PC-3 (cell line): ENCODE measurements around the gene SMAD7. TPM values are rescaled to one million over a fixed set of nuclear protein-coding genes. Genes with fewer than 3 reads are reported as not detected.

Experiments used
- ATAC-seq: fragments of 200-7000 bp; cut with Tn5 transposase; 2 replicates; pipeline ENCODE4 v1.9.1; 2020; ENCODE audit warnings: mild to moderate bottlenecking, moderate library complexity
- BruUV-seq: library from RNA; stranded (reverse); fragments of 400-500 nt; replicated peaks from 2 replicates; lab custom pipeline; 2021; lab: Mats Ljungman, UMichigan
- CTCF ChIA-PET: fragments of 300-600 bp; sonication (Branson Sonifier 250); formaldehyde crosslinking; loops from one replicate; lab custom pipeline; 2022; ENCODE audit warnings: antibody characterized with exemption; lab: Charles Lee
- POLR2A ChIA-PET: fragments of 300-600 bp; sonication (Branson Sonifier 250); formaldehyde crosslinking; loops from one replicate; lab custom pipeline; 2022; ENCODE audit warnings: antibody characterized with exemption; ENCODE audit not compliant: unreplicated experiment; lab: Charles Lee
- DNase-seq: peaks from one replicate; pipeline ENCODE4 v3.0.0-alpha.2; 2015
- H2AFZ ChIP-seq: fragments of 300-600 bp; sonication (generic); 2 replicates; pipeline ENCODE4 v1.6.0; 2016; ENCODE audit warnings: antibody characterized with exemption, low read length
- H3F3A ChIP-seq: fragments of 300-600 bp; sonication (generic); one replicate; pipeline ENCODE4 v1.6.0; 2017; ENCODE audit warnings: antibody characterized with exemption, low read length, control low read depth, mild to moderate bottlenecking; ENCODE audit not compliant: unreplicated experiment
- H3K27ac ChIP-seq: fragments of 300-600 bp; sonication (generic); 2 replicates; pipeline ENCODE4 v1.5.1; 2016; ENCODE audit warnings: mild to moderate bottlenecking, low read length
- H3K27me3 ChIP-seq: fragments of 300-600 bp; sonication (generic); 2 replicates; pipeline ENCODE4 v1.6.1; 2016; ENCODE audit warnings: low read length, mixed read lengths
- H3K36me3 ChIP-seq: fragments of 300-600 bp; sonication (generic); 2 replicates; pipeline ENCODE4 v1.6.1; 2016; ENCODE audit warnings: low read depth, mixed run types, low read length, mixed read lengths
- H3K4me1 ChIP-seq: fragments of 300-600 bp; sonication (generic); 2 replicates; pipeline ENCODE4 v1.5.1; 2016; ENCODE audit warnings: low read length; ENCODE audit not compliant: insufficient read depth
- H3K4me2 ChIP-seq: fragments of 300-600 bp; sonication (generic); 2 replicates; pipeline ENCODE4 v1.6.0; 2016; ENCODE audit warnings: low read length
- H3K4me3 ChIP-seq: fragments of 300-600 bp; sonication (generic); 2 replicates; pipeline ENCODE4 v1.5.1; 2016; ENCODE audit warnings: mild to moderate bottlenecking, low read length, mixed read lengths
- H3K79me2 ChIP-seq: fragments of 300-600 bp; sonication (generic); 2 replicates; pipeline ENCODE4 v1.6.1; 2017; ENCODE audit warnings: low read length, mixed read lengths
- H3K9ac ChIP-seq: fragments of 300-600 bp; sonication (generic); 2 replicates; pipeline ENCODE4 v1.6.0; 2016; ENCODE audit warnings: mild to moderate bottlenecking, low read length
- H3K9me2 ChIP-seq: fragments of 300-600 bp; sonication (generic); replicated peaks from 2 replicates; pipeline ENCODE4 v1.6.1; 2016; ENCODE audit warnings: mixed run types, low read length, mixed read lengths
- H3K9me3 ChIP-seq: fragments of 300-600 bp; sonication (generic); 2 replicates; pipeline ENCODE4 v1.6.1; 2016; ENCODE audit warnings: low read length, mixed read lengths
- H4K20me1 ChIP-seq: fragments of 300-600 bp; sonication (generic); 2 replicates; pipeline ENCODE4 v1.6.1; 2016; ENCODE audit warnings: low read length, mixed read lengths
- CTCF ChIP-seq: fragments of 300-600 bp; sonication (generic); conservative IDR thresholded peaks from 2 replicates; pipeline ENCODE4 v1.5.1; 2017; ENCODE audit warnings: antibody characterized with exemption, low read depth, mild to moderate bottlenecking, low read length
- EZH2 ChIP-seq: fragments of 300-600 bp; sonication (generic); IDR thresholded peaks from one replicate; pipeline ENCODE4 v1.6.1; 2017; ENCODE audit warnings: antibody characterized with exemption, mild to moderate bottlenecking, low read length; ENCODE audit not compliant: unreplicated experiment
- EZH2phosphoT487 ChIP-seq: fragments of 300-600 bp; sonication (generic); IDR thresholded peaks from 2 replicates; pipeline ENCODE4 v1.6.1; 2018; ENCODE audit warnings: mild to moderate bottlenecking, antibody characterized with exemption, low read length, borderline replicate concordance
- intact Hi-C: fragments of 100-400 bp; cut with micrococcal nuclease; formaldehyde crosslinking; loops from 2 replicates; pipeline ENCODE4 v1.9.0; 2023
- total RNA-seq: library from RNA; depleted of rRNA; stranded (reverse); fragments of >200 nt; gene quantifications from 2 replicates; pipeline ENCODE4 v1.2.3, GENCODE V29; 2014

Gene SMAD7
- total RNA-seq, 1 experiment from 2014 or later = 9.4 TPM

- H3K9me2 ChIP-seq = no peaks in the 10 kb centered on the region
- peak overlapping the region; percentile 87 for H3K4me2 ChIP-seq
- TF ChIP-seq CTCF (no peak), EZH2 (no peak), EZH2phosphoT487 (no peak)
- no peaks in the 10 kb centered on the region for H3K36me3 ChIP-seq
- POLR2A ChIA-PET = no interaction called here
- no peak overlapping the region for H3K9ac ChIP-seq
- intact Hi-C loops = loop anchor here (5.0 to 10.0 kb wide), 2 partner anchors 97 to 115 kb away; no protein-coding TSS in a partner anchor
- H3K27ac ChIP-seq = no peak overlapping the region
- H3F3A ChIP-seq = no peaks in the 10 kb centered on the region
- CTCF ChIA-PET = no interaction called here
- no peak for ATAC-seq
- no peak overlapping the region for H2AFZ ChIP-seq
- peaks cover 37% of the 10 kb centered on the region for H3K4me1 ChIP-seq
- peaks cover 9% of the 10 kb centered on the region; the same call in 1 of the 2 replicates for H4K20me1 ChIP-seq
- H3K79me2 ChIP-seq = peaks cover 52% of the 10 kb centered on the region
- H3K4me3 ChIP-seq = peak overlapping the region; percentile 74
- no TSS peak for BruUV-seq
- no peaks in the 10 kb centered on the region for H3K27me3 ChIP-seq
- no peaks in the 10 kb centered on the region for H3K9me3 ChIP-seq
- no peak for DNase-seq
These were observed 3.2 kb downstream of the SMAD7 start for GRCh38 chr18:48947560-48947959.

GRCh38 chr18:48947092-48947491, 3.7 kb downstream of the SMAD7 start:
- Histone ChIP-seq H3K9me2 (no peaks in the 10 kb centered on the region), H3K9me3 (no peaks in the 10 kb centered on the region), H3K79me2 (peaks cover 52% of the 10 kb centered on the region), H2AFZ (no peak overlapping the region), H3K9ac (no peak overlapping the region), H3K36me3 (no peaks in the 10 kb centered on the region), H3F3A (no peaks in the 10 kb centered on the region), H3K4me3 (peak overlapping the region; percentile 74; the same call in 1 of the 2 replicates), H3K27me3 (no peaks in the 10 kb centered on the region), H4K20me1 (peaks cover 9% of the 10 kb centered on the region; the same call in 1 of the 2 replicates), H3K4me1 (peaks cover 42% of the 10 kb centered on the region), H3K27ac (no peak overlapping the region), H3K4me2 (peak overlapping the region; percentile 87)
- ATAC-seq = no peak
- intact Hi-C loops = loop anchor here (5.0 to 10.0 kb wide), 2 partner anchors 98 to 115 kb away; no protein-coding TSS in a partner anchor
- ChIA-PET CTCF (no interaction called here), POLR2A (interaction anchor here (0.6 kb wide), 1 partner anchor 13 kb away, joined by 3 read pairs; no protein-coding TSS in a partner anchor)
- BruUV-seq = no TSS peak
- TF ChIP-seq EZH2 (no peak), EZH2phosphoT487 (no peak), CTCF (no peak)
- no peak for DNase-seq

- Histone ChIP-seq H3F3A (no peaks in the 10 kb centered on the region), H4K20me1 (peaks cover 9% of the 10 kb centered on the region; the same call in 1 of the 2 replicates), H3K4me1 (peaks cover 49% of the 10 kb centered on the region), H3K79me2 (peaks cover 57% of the 10 kb centered on the region), H2AFZ (no peak overlapping the region), H3K9ac (no peak overlapping the region), H3K9me2 (no peaks in the 10 kb centered on the region), H3K4me2 (peak overlapping the region; percentile 87), H3K4me3 (peak overlapping the region; percentile 74; the same call in 1 of the 2 replicates), H3K9me3 (no peaks in the 10 kb centered on the region), H3K27me3 (no peaks in the 10 kb centered on the region), H3K36me3 (no peaks in the 10 kb centered on the region), H3K27ac (no peak overlapping the region)
- TF ChIP-seq CTCF (no peak), EZH2 (no peak), EZH2phosphoT487 (no peak)
- ChIA-PET POLR2A (interaction anchor here (0.6 kb wide), 1 partner anchor 12 kb away, joined by 3 read pairs; no protein-coding TSS in a partner anchor), CTCF (no interaction called here)
- ATAC-seq = peak; percentile 7; the same call in 1 of the 2 replicates
- DNase-seq = peak; percentile 61
- intact Hi-C loops = loop anchor here (5.0 to 10.0 kb wide), 2 partner anchors 98 to 114 kb away; no protein-coding TSS in a partner anchor
- no TSS peak for BruUV-seq
These were observed 4.4 kb downstream of the SMAD7 start for GRCh38 chr18:48946329-48946835.
